ENCODE data around the gene NMRK2. TPM values are rescaled to one million over a fixed set of nuclear protein-coding genes. Genes with fewer than 3 reads are reported as not detected.

NMRK2 gene
- total and polyA plus RNA-seq, 2 of the 13 experiments (the other 11 are each of a cell fraction or from before 2014, with no cell fraction given): not detected

GRCh38 chr19:3968556-3969434, 35.9 kb downstream of the NMRK2 start (continued):
- no peak for TF ChIP-seq KAT7 (CRISPR knock-in tag; IDR thresholded peaks at IDR 0.05; ENCODE audit: borderline replicate concordance)
- TF ChIP-seq ZSCAN22 (CRISPR knock-in tag; IDR thresholded peaks at IDR 0.05): 0 out of 2 replicates have a peak, but pooled peaks have one; percentile 16
- no peak for TF ChIP-seq ZNF20 (CRISPR knock-in tag; IDR thresholded peaks at IDR 0.05)
- no peak for TF ChIP-seq TEF (CRISPR knock-in tag; IDR thresholded peaks at IDR 0.05)
- peak; percentile 67; the same call in 1 of the 2 replicates for TF ChIP-seq ERF (CRISPR knock-in tag; IDR thresholded peaks at IDR 0.05)
- 0 out of 2 replicates have a peak, but pooled peaks have one; percentile 17 for TF ChIP-seq HDAC2 (CRISPR knock-in tag; IDR thresholded peaks at IDR 0.05)
- TF ChIP-seq FOXP1 (IDR thresholded peaks at IDR 0.05): no peak
- peak; percentile 61; the same call in 1 of the 2 replicates for TF ChIP-seq FOXP1 (CRISPR knock-in tag; IDR thresholded peaks at IDR 0.05)
- TF ChIP-seq SRSF1 (optimal IDR thresholded peaks at IDR 0.05; ENCODE audit: low read depth, low read length): no peak
- no peak for TF ChIP-seq IKZF5 (CRISPR knock-in tag; IDR thresholded peaks at IDR 0.05)
- TF ChIP-seq ZNF766 (CRISPR knock-in tag; IDR thresholded peaks at IDR 0.05; ENCODE audit: borderline replicate concordance): no peak
- TF ChIP-seq CENPT (CRISPR knock-in tag; IDR thresholded peaks at IDR 0.05; ENCODE audit: low read depth): no peak
- TF ChIP-seq ATF7 (IDR thresholded peaks at IDR 0.05): peak; percentile 89
- peak; percentile 99 for TF ChIP-seq ATF7 (CRISPR knock-in tag; IDR thresholded peaks at IDR 0.05)
- TF ChIP-seq SETDB1 (CRISPR knock-in tag; IDR thresholded peaks at IDR 0.05; ENCODE audit: borderline replicate concordance): no peak
- peak; percentile 94 for TF ChIP-seq ZNF7 (CRISPR knock-in tag; IDR thresholded peaks at IDR 0.05)
- TF ChIP-seq IKZF4 (CRISPR knock-in tag; IDR thresholded peaks at IDR 0.05; ENCODE audit: borderline replicate concordance, low read depth, not compliant biosample characterization): no peak
- no peak for TF ChIP-seq ZXDC (CRISPR knock-in tag; IDR thresholded peaks at IDR 0.05)
- no peak for TF ChIP-seq SOX13 (IDR thresholded peaks at IDR 0.05)
- peak in 1 of 2 experiments; percentile 30; a peak in 1 of 4 replicates for TF ChIP-seq SOX13 (CRISPR knock-in tag; conservative IDR thresholded peaks at IDR 0.05 in 1 of 2, IDR thresholded peaks at IDR 0.05 in 1 of 2)
- peak; percentile 71; the same call in 1 of the 2 replicates for TF ChIP-seq HNF1B (CRISPR knock-in tag; IDR thresholded peaks at IDR 0.05)
- TF ChIP-seq SATB2 (CRISPR knock-in tag; IDR thresholded peaks at IDR 0.05): no peak
- no peak for TF ChIP-seq ZNF567 (CRISPR knock-in tag; IDR thresholded peaks at IDR 0.05; ENCODE audit: borderline replicate concordance)
